Calu3 (cell line): Measurements from ENCODE around the gene CDH4. TPM values are rescaled to one million over a fixed set of nuclear protein-coding genes. Genes with fewer than 3 reads are reported as not detected.

Experiments used
- BruUV-seq: library from RNA; stranded (reverse); fragments of 400-500 nt; replicated peaks from 2 replicates; lab custom pipeline; 2021; lab: Mats Ljungman, UMichigan
- CTCF ChIA-PET: fragments of 300-600 bp; sonication (Branson Sonifier 250); formaldehyde crosslinking; loops from one replicate; lab custom pipeline; 2022; ENCODE audit warnings: antibody characterized with exemption; lab: Charles Lee
- DNase-seq: peaks from one replicate; pipeline ENCODE4 v3.0.0; 2022
- H3K27ac Mint-ChIP-seq: one replicate; pipeline ENCODE4 v1.8.0; 2022; ENCODE audit warnings: mixed read lengths; ENCODE audit not compliant: unreplicated experiment
- H3K27me3 Mint-ChIP-seq: one replicate; pipeline ENCODE4 v1.8.0; 2022; ENCODE audit warnings: mixed read lengths; ENCODE audit not compliant: unreplicated experiment
- H3K36me3 Mint-ChIP-seq: one replicate; pipeline ENCODE4 v1.8.0; 2022; ENCODE audit warnings: mild to moderate bottlenecking, moderate library complexity, mixed read lengths; ENCODE audit not compliant: insufficient read depth, unreplicated experiment
- H3K4me1 Mint-ChIP-seq: one replicate; pipeline ENCODE4 v1.8.0; 2022; ENCODE audit warnings: mild to moderate bottlenecking, low read depth, mixed read lengths; ENCODE audit not compliant: unreplicated experiment
- H3K4me3 Mint-ChIP-seq: one replicate; pipeline ENCODE4 v1.8.0; 2022; ENCODE audit warnings: mild to moderate bottlenecking, low read depth, moderate library complexity, mixed read lengths; ENCODE audit not compliant: unreplicated experiment
- H3K9me3 Mint-ChIP-seq: one replicate; pipeline ENCODE4 v1.8.0; 2022; ENCODE audit warnings: low read depth, mixed read lengths; ENCODE audit not compliant: unreplicated experiment
- intact Hi-C: fragments of 100-400 bp; cut with micrococcal nuclease; formaldehyde crosslinking; loops from one replicate; pipeline ENCODE4 v1.10.0; 2022; ENCODE audit not compliant: unreplicated experiment
- total RNA-seq: library from RNA; stranded (reverse); gene quantifications from 2 replicates; pipeline ENCODE4 v1.2.3, GENCODE V29; 2022
- TF ChIP-seq, protein P1 (sequence below): fragments of 200-600 bp; IDR thresholded peaks from one replicate; pipeline ENCODE4 v1.8.0; 2022; ENCODE audit warnings: antibody characterized with exemption; ENCODE audit not compliant: unreplicated experiment

Gene CDH4
- total RNA-seq, 1 experiment from 2014 or later: not detected

DNA sequence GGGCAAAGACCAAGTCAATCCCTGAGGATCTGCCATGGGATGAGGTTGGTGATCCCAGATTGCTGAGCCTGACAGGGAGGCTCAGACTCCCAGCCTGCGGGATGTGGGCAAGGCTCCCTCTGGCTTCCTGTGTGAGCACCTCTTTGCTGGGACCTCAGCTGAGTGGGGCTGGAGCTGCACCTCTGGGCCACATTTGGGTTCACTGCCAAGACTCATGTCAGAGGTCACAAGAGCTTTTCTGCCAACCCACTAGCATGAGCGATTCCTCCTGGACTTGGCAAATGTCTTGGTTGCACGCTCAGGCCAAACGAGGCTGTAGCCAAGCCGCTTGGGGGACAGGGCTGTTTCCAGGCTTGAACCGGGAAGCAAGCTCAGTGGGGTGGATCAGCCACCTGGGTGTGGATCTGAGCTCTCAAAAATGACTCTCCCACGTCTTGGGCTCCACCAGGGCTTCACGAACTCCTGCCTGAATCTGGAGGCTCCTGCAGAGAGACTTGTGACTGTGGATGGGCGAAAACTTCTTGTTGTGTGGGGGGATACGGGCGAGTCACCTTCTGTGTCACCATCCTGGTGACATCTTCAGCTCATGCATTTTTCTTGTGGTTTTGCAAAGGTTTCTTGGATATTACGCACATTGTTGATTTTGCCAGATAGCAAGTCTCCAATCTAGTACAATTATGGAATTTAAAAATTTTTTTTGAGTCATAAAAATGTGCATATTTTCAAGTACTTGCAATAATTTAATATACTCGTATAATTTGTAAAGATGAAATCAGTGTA, 359.5 kb downstream of the CDH4 start:
- no peak overlapping the region for H3K4me3 Mint-ChIP-seq
- no peaks in the 10 kb centered on the region for H3K4me1 Mint-ChIP-seq
- H3K36me3 Mint-ChIP-seq: no peaks in the 10 kb centered on the region
- H3K9me3 Mint-ChIP-seq: peaks cover 5% of the 10 kb centered on the region
- TF ChIP-seq, protein P1, sequence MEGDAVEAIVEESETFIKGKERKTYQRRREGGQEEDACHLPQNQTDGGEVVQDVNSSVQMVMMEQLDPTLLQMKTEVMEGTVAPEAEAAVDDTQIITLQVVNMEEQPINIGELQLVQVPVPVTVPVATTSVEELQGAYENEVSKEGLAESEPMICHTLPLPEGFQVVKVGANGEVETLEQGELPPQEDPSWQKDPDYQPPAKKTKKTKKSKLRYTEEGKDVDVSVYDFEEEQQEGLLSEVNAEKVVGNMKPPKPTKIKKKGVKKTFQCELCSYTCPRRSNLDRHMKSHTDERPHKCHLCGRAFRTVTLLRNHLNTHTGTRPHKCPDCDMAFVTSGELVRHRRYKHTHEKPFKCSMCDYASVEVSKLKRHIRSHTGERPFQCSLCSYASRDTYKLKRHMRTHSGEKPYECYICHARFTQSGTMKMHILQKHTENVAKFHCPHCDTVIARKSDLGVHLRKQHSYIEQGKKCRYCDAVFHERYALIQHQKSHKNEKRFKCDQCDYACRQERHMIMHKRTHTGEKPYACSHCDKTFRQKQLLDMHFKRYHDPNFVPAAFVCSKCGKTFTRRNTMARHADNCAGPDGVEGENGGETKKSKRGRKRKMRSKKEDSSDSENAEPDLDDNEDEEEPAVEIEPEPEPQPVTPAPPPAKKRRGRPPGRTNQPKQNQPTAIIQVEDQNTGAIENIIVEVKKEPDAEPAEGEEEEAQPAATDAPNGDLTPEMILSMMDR: no peak
- intact Hi-C loops: no loop called here
- no peak for DNase-seq
- peaks cover 38% of the 10 kb centered on the region for H3K27me3 Mint-ChIP-seq
- H3K27ac Mint-ChIP-seq: no peak overlapping the region
- CTCF ChIA-PET: interaction anchor here (0.6 kb wide), 1 partner anchor 287 kb away, joined by 3 read pairs; no protein-coding TSS in a partner anchor
- no TSS peak for BruUV-seq

DNA sequence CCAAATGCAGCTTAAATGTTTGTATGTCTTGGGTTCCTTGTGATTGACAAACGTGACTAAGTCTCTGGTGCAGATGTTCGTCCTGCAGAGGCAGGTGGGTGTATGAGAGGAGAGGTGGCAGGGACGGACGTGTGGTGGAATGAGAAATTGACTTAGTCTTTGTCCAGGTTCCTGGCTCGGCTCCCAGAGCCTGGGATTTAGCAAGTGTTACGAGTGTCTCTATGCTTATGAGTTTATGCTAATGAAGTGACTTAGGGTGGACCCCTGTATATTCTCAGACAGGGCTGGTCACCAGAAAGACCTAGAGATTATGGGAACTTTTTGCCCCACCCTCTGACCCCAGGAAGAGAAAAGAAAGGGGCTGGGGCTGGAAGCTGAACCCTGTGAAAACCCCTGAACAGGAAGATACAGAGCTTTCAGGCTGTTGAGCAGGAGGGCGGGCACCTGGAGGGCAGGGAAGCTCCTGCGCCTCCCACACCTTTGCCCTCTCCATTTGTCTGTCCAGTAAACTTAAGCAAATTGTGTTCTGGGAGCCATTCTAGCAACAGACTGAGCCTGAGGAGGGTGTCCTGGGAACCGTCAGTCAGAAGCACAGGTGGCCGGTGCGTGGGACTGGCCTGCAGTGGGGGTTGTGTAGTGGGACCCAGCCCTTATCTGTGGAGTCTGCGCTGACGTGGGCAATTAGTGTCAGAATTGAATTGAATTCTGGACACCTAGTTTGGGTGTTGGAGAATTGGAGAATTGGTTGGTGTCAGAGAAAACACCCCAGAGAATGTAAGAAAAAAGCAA, 362.1 kb downstream of the CDH4 start:
- intact Hi-C loops: no loop called here
- Mint-ChIP-seq H3K4me3 (no peak overlapping the region), H3K9me3 (peaks cover 5% of the 10 kb centered on the region), H3K4me1 (no peaks in the 10 kb centered on the region), H3K27me3 (peaks cover 38% of the 10 kb centered on the region), H3K27ac (no peak overlapping the region), H3K36me3 (no peaks in the 10 kb centered on the region)
- TF ChIP-seq, protein P1: no peak
- BruUV-seq: no TSS peak
- DNase-seq: no peak
- CTCF ChIA-PET: no interaction called here

DNA sequence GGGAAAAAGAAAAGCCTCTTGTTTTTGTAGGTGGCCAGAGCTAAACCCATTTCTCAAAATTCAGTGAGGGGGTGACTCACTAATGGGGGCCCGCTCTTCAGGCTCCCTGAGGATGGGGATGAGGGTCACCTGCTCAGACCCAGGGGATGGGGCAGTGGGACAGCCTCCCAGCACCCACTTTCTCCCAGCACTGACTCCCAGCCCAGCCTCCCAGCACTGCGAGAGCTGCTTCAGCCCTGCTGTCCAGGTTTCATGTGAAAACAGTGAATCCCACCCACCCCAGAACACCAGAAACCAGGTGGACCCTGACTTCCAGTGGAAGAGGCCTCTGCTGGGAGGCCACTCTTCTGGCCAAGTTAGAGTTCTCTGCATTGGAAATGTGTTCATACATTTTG, 362.6 kb downstream of the CDH4 start:
- H3K4me3 Mint-ChIP-seq: no peak overlapping the region
- CTCF ChIA-PET: interaction anchor here (0.6 kb wide), 1 partner anchor 9 kb away, joined by 3 read pairs; no protein-coding TSS in a partner anchor

DNA sequence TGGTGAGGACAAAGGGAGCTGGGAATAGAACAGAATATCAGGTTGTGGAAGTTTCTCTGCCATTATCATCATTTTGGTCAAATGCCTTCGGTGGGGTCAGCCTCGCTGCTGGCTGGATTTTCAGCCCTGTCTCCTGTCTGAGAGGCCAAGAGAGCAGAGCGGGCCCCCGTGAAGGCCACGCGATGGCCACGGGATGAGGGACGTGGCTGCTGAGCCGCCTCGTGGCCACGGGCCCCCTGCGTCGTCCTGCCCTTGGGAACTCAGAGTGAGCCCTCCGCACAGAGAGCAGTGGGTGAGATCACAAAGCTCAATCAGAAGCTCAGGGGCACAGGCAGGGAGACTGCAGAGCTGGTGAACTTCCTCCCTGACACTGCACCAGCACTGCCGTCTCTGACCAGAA, 363.7 kb downstream of the CDH4 start:
- peaks cover 3% of the 10 kb centered on the region for H3K9me3 Mint-ChIP-seq
- H3K36me3 Mint-ChIP-seq: no peaks in the 10 kb centered on the region
- H3K4me1 Mint-ChIP-seq: no peaks in the 10 kb centered on the region
- no peak overlapping the region for H3K4me3 Mint-ChIP-seq
- BruUV-seq: no TSS peak
- TF ChIP-seq, protein P1: no peak
- peaks cover 55% of the 10 kb centered on the region for H3K27me3 Mint-ChIP-seq
- intact Hi-C loops: no loop called here
- CTCF ChIA-PET: no interaction called here
- no peak overlapping the region for H3K27ac Mint-ChIP-seq
- no peak for DNase-seq

More for the DNA sequence above, 362.6 kb downstream of the CDH4 start:
- DNase-seq: no peak
- H3K4me1 Mint-ChIP-seq: no peaks in the 10 kb centered on the region
- peaks cover 5% of the 10 kb centered on the region for H3K9me3 Mint-ChIP-seq
- H3K27me3 Mint-ChIP-seq: peaks cover 44% of the 10 kb centered on the region
- BruUV-seq: no TSS peak
- H3K27ac Mint-ChIP-seq: no peak overlapping the region
- TF ChIP-seq, protein P1: no peak
- H3K36me3 Mint-ChIP-seq: no peaks in the 10 kb centered on the region
- intact Hi-C loops: no loop called here
